CD4-positive, alpha-beta T cell (primary cell): ENCODE results near the gene CAMTA1. TPM values are rescaled to one million over a fixed set of nuclear protein-coding genes. Genes with fewer than 3 reads are reported as not detected.

Experiments
- ATAC-seq: fragments of 200-7000 bp; cut with Tn5 transposase; one replicate; pipeline ENCODE4 v1.10.0; 2022; ENCODE audit warnings: mild to moderate bottlenecking; ENCODE audit not compliant: poor library complexity
- CTCF ChIA-PET: fragments of 350-600 bp; sonication (Branson Sonifier 250); formaldehyde crosslinking; loops from one replicate; lab custom pipeline; 2021; ENCODE audit warnings: antibody characterized with exemption, inconsistent platforms; lab: Charles Lee
- POLR2A ChIA-PET: fragments of 350-600 bp; sonication (Branson Sonifier 250); formaldehyde crosslinking; loops from one replicate; lab custom pipeline; 2021; ENCODE audit warnings: antibody characterized with exemption, inconsistent platforms; lab: Charles Lee
- DNase-seq, 14 experiments: peaks; one replicate each; pipeline ENCODE4 v3.0.0-alpha.2; 2013 to 2020; ENCODE audit warnings: mixed read lengths in 2 of 14
- H3K27ac ChIP-seq, 2 donors: one replicate each; pipeline versions ENCODE4 v1.5.1 to v1.7.0; 2013; ENCODE audit warnings: low read length in 2 of 2, low read depth in 1 of 2, mild to moderate bottlenecking in 1 of 2
- H3K27me3 ChIP-seq, 2 experiments: 1 replicate in 1 of 2; 2 replicates in 1 of 2; pipeline versions ENCODE4 v1.6.1 to v1.7.0; 2013; ENCODE audit warnings: low read length in 2 of 2, control low read depth in 1 of 2, mild to moderate bottlenecking in 1 of 2, moderate library complexity in 1 of 2; ENCODE audit not compliant: insufficient read depth in 2 of 2, control insufficient read depth in 1 of 2
- H3K36me3 ChIP-seq: one replicate; pipeline ENCODE4 v1.6.1; 2013; ENCODE audit warnings: low read length, control low read depth; ENCODE audit not compliant: insufficient read depth
- H3K4me1 ChIP-seq: one replicate; pipeline ENCODE4 v1.6.1; 2013; ENCODE audit warnings: low read length, control low read depth; ENCODE audit not compliant: insufficient read depth
- H3K4me3 ChIP-seq: one replicate; pipeline ENCODE4 v1.5.1; 2013; ENCODE audit warnings: mild to moderate bottlenecking, low read length, moderate library complexity
- H3K9me3 ChIP-seq, 2 experiments: 1 replicate in 1 of 2; 2 replicates in 1 of 2; pipeline versions ENCODE4 v1.6.1 to v1.7.0; 2013; ENCODE audit warnings: low read length in 2 of 2, mild to moderate bottlenecking in 2 of 2, control low read depth in 1 of 2, moderate library complexity in 1 of 2; ENCODE audit not compliant: control insufficient read depth in 1 of 2, insufficient read depth in 1 of 2
- H3K27ac Mint-ChIP-seq: one replicate; pipeline ENCODE4 v1.8.0; 2020; ENCODE audit warnings: mixed read lengths
- H3K27me3 Mint-ChIP-seq: one replicate; pipeline ENCODE4 v1.8.0; 2021; ENCODE audit warnings: mixed read lengths
- H3K36me3 Mint-ChIP-seq: one replicate; pipeline ENCODE4 v1.8.0; 2021; ENCODE audit warnings: low read depth, mixed read lengths
- H3K4me1 Mint-ChIP-seq: one replicate; pipeline ENCODE4 v1.8.0; 2021; ENCODE audit warnings: low read depth, mixed read lengths
- H3K4me3 Mint-ChIP-seq: one replicate; pipeline ENCODE4 v1.8.0; 2020; ENCODE audit warnings: mild to moderate bottlenecking, mixed read lengths
- H3K9me3 Mint-ChIP-seq: one replicate; pipeline ENCODE4 v1.8.0; 2020; ENCODE audit warnings: mixed read lengths
- CTCF ChIP-seq: fragments of 200-600 bp; IDR thresholded peaks from one replicate; pipeline ENCODE4 v1.8.0; 2022; ENCODE audit warnings: antibody characterized with exemption, mild to moderate bottlenecking
- intact Hi-C, 2 experiments: fragments of 100-400 bp; cut with DNase I in 1 of 2; cut with micrococcal nuclease in 1 of 2; formaldehyde crosslinking; loops; one replicate each; pipeline versions ENCODE4 v1.15.1 to v1.9.0; 2023 to 2025; cut with DNase I, micrococcal nuclease
- total RNA-seq, 174 experiments: library from RNA in 2 of 174; stranded (reverse) in 2 of 174; gene quantifications; one replicate each; pipeline ENCODE4 v1.2.3 and lab custom pipeline; 2021 to 2026

CAMTA1 gene
- total RNA-seq, 2 experiments from 2014 or later = 38.6 to 39.3 TPM

GRCh38 chr1:6898974-6899539 is 113.8 kb downstream of the CAMTA1 start:
- no peak overlapping the region for H3K4me3 ChIP-seq
- H3K4me1 ChIP-seq = no peaks in the 10 kb centered on the region
- H3K27me3 ChIP-seq = no peaks in the 10 kb centered on the region
- CTCF ChIA-PET = no interaction called here
- H3K4me3 Mint-ChIP-seq = no peak overlapping the region
- H3K9me3 ChIP-seq = no peaks in the 10 kb centered on the region
- H3K36me3 Mint-ChIP-seq = no peaks in the 10 kb centered on the region
- no peak for DNase-seq
- H3K27me3 Mint-ChIP-seq = no peaks in the 10 kb centered on the region
- H3K36me3 ChIP-seq = no peaks in the 10 kb centered on the region
- intact Hi-C loops = no loop called here
- TF ChIP-seq CTCF = no peak
- H3K4me1 Mint-ChIP-seq = no peaks in the 10 kb centered on the region
- H3K9me3 Mint-ChIP-seq = no peaks in the 10 kb centered on the region
- H3K27ac ChIP-seq = no peak overlapping the region
- ATAC-seq = no peak
- no peak overlapping the region for H3K27ac Mint-ChIP-seq
- POLR2A ChIA-PET = no interaction called here

GRCh38 chr1:6899621-6900020 is 114.4 kb downstream of the CAMTA1 start:
- ChIA-PET POLR2A (no interaction called here), CTCF (no interaction called here)
- H3K36me3 ChIP-seq = no peaks in the 10 kb centered on the region
- intact Hi-C loops = no loop called here
- no peak for TF ChIP-seq CTCF
- H3K27me3 Mint-ChIP-seq = no peaks in the 10 kb centered on the region
- H3K4me1 Mint-ChIP-seq = no peaks in the 10 kb centered on the region
- no peak overlapping the region for H3K4me3 ChIP-seq
- no peaks in the 10 kb centered on the region for H3K4me1 ChIP-seq
- DNase-seq (no peak), ATAC-seq (no peak)
- no peaks in the 10 kb centered on the region for H3K36me3 Mint-ChIP-seq
- H3K4me3 Mint-ChIP-seq = no peak overlapping the region
- no peaks in the 10 kb centered on the region for H3K9me3 ChIP-seq
- no peaks in the 10 kb centered on the region for H3K9me3 Mint-ChIP-seq
- no peak overlapping the region for H3K27ac Mint-ChIP-seq
- no peak overlapping the region for H3K27ac ChIP-seq
- H3K27me3 ChIP-seq = no peaks in the 10 kb centered on the region

- no peaks in the 10 kb centered on the region for H3K9me3 ChIP-seq
- H3K27ac ChIP-seq = no peak overlapping the region
- TF ChIP-seq CTCF = no peak
- H3K36me3 ChIP-seq = no peaks in the 10 kb centered on the region
- no peak overlapping the region for H3K27ac Mint-ChIP-seq
- H3K27me3 Mint-ChIP-seq = no peaks in the 10 kb centered on the region
- ATAC-seq = no peak
- no peaks in the 10 kb centered on the region for H3K36me3 Mint-ChIP-seq
- H3K9me3 Mint-ChIP-seq = no peaks in the 10 kb centered on the region
- no peak for DNase-seq
- H3K4me3 ChIP-seq = no peak overlapping the region
- no peaks in the 10 kb centered on the region for H3K27me3 ChIP-seq
- H3K4me3 Mint-ChIP-seq = no peak overlapping the region
- peaks cover 2% of the 10 kb centered on the region for H3K4me1 ChIP-seq
- POLR2A ChIA-PET = no interaction called here
- intact Hi-C loops = no loop called here
- CTCF ChIA-PET = no interaction called here
- no peaks in the 10 kb centered on the region for H3K4me1 Mint-ChIP-seq
Measured at GRCh38 chr1:6902153-6902552, 116.9 kb downstream of the CAMTA1 start.
